Measurements from ENCODE around the gene THOC1.

GRCh38 chr18:297936-298335 lies 30.1 kb upstream of the THOC1 start:
- no peak for TF ChIP-seq POLR2AphosphoS5 (IDR thresholded peaks at IDR 0.05; ENCODE audit: low read depth, low read length)
- TF ChIP-seq TAF1 (IDR thresholded peaks at IDR 0.05; ENCODE audit: low read depth, low read length): no peak
- TF ChIP-seq POLR2A (IDR thresholded peaks at IDR 0.05; ENCODE audit: low read depth, low read length): no peak
